Fibroblast of lung (primary cell): Measurements from ENCODE around the gene CCDC85C.

Source experiments
- EZH2 ChIP-seq: IDR thresholded peaks from 2 replicates; pipeline ENCODE4 v1.5.1; 2012; ENCODE audit warnings: low read length, control low read depth, mild to moderate bottlenecking; ENCODE audit errors: missing control alignments
- TF ChIP-seq, protein P1 (sequence below), 2 donors: IDR thresholded peaks in 1 of 2; conservative IDR thresholded peaks in 1 of 2; 1 replicate in 1 of 2; 2 replicates in 1 of 2; pipeline ENCODE4 v1.5.1; 2011 to 2012; ENCODE audit warnings: low read length in 2 of 2, control low read depth in 1 of 2, inconsistent platforms in 1 of 2, low read depth in 1 of 2, mild to moderate bottlenecking in 1 of 2

DNA sequence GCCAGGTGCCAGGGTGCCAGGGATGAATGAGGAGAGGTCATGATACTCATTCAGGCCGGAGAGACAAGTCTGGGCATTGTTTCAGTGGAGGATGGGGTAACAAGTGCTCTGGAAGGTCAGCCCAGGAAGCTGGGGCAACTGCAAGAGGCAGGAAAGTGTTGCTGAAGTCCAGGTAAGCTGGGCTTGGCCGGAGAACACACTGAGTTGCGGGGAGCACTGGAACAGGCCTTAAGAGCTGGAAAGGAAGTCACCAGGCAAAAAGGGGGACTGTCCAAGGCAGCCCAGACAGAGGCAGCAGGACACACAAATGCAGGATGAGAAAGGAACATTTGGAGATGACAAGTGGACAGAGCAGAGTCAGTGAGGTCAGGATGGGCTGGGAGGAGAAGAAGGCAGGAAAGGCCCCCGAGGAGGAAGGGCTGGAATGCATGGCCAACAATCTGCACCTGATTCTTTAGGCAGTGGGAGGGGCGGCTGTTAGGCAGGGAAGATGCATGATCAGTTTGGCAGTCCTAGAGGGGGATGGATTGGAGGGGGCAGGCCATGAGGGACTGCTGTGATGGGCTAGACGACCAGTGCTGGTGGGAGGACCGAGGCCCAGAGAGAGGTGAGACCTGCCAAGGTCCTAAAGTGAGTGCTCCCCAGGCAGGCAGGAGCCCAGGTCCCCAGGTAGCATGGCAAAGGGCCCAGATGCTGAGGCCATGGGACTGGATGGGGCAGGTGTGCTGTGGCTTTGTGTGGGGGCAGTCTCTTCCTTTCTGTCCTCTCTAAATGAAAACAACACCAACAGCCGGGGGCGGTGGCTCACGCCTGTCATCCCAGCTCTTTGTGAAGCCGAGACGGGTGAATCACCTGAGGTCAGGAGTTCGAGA lies 23.7 kb upstream of the CCDC85C start:
- TF ChIP-seq, protein P1, sequence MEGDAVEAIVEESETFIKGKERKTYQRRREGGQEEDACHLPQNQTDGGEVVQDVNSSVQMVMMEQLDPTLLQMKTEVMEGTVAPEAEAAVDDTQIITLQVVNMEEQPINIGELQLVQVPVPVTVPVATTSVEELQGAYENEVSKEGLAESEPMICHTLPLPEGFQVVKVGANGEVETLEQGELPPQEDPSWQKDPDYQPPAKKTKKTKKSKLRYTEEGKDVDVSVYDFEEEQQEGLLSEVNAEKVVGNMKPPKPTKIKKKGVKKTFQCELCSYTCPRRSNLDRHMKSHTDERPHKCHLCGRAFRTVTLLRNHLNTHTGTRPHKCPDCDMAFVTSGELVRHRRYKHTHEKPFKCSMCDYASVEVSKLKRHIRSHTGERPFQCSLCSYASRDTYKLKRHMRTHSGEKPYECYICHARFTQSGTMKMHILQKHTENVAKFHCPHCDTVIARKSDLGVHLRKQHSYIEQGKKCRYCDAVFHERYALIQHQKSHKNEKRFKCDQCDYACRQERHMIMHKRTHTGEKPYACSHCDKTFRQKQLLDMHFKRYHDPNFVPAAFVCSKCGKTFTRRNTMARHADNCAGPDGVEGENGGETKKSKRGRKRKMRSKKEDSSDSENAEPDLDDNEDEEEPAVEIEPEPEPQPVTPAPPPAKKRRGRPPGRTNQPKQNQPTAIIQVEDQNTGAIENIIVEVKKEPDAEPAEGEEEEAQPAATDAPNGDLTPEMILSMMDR (conservative IDR thresholded peaks at IDR 0.05 in 1 of 2, IDR thresholded peaks at IDR 0.05 in 1 of 2; ENCODE audit: low read depth in 1 of 2, low read length in 2 of 2): no peak
- no peak for TF ChIP-seq EZH2
